GM23338 (cell line): ENCODE measurements around the gene MRPS12.

Experiments
- CREB1 ChIP-seq: fragments of 250-450 bp; sonication (Bioruptor Pico); IDR thresholded peaks from 2 replicates; pipeline ENCODE4 v1.5.0; 2020; ENCODE audit warnings: low read depth, mild to moderate bottlenecking, moderate library complexity
- ETS1 ChIP-seq: IDR thresholded peaks from 2 replicates; pipeline ENCODE4 v1.6.1; 2016; ENCODE audit warnings: antibody characterized with exemption
- EZH2 ChIP-seq: fragments of 200-600 bp; sonication (generic); IDR thresholded peaks from one replicate; pipeline ENCODE4 v1.8.0; 2017; ENCODE audit warnings: antibody characterized with exemption, mild to moderate bottlenecking, low read depth; ENCODE audit not compliant: unreplicated experiment
- EZH2phosphoT487 ChIP-seq: fragments of 200-600 bp; sonication (generic); IDR thresholded peaks from one replicate; pipeline ENCODE4 v1.8.1; 2018; ENCODE audit warnings: antibody characterized with exemption; ENCODE audit not compliant: unreplicated experiment
- JUNB ChIP-seq: IDR thresholded peaks from one replicate; pipeline ENCODE4 v1.6.1; 2016; ENCODE audit warnings: antibody characterized with exemption; ENCODE audit not compliant: unreplicated experiment
- NANOG ChIP-seq: IDR thresholded peaks from 2 replicates; pipeline ENCODE4 v1.6.1; 2016; ENCODE audit warnings: antibody characterized with exemption, borderline replicate concordance
- POLR2AphosphoS5 ChIP-seq: IDR thresholded peaks from 2 replicates; pipeline ENCODE4 v1.6.1; 2016; ENCODE audit warnings: antibody characterized with exemption, low read depth
- ZNF331 ChIP-seq: fragments of 250-450 bp; sonication (Bioruptor Pico); IDR thresholded peaks from 2 replicates; pipeline ENCODE4 v1.5.0; 2020; ENCODE audit warnings: low read depth, mild to moderate bottlenecking, moderate library complexity
- ZNF462 ChIP-seq: fragments of 250-450 bp; sonication (Bioruptor Pico); IDR thresholded peaks from 2 replicates; pipeline ENCODE4 v1.5.0; 2020; ENCODE audit warnings: mild to moderate bottlenecking, moderate library complexity
- TF ChIP-seq, protein P1 (sequence below), 2 experiments: fragments of 200-600 bp in 1 of 2; sonication (generic) in 1 of 2; conservative IDR thresholded peaks; 2 replicates each; pipeline versions ENCODE4 v1.5.1 to v1.6.1; 2016 to 2017; ENCODE audit warnings: antibody characterized with exemption in 2 of 2, low read depth in 2 of 2, mild to moderate bottlenecking in 2 of 2, moderate library complexity in 1 of 2
- TF ChIP-seq, protein P2 (sequence below): IDR thresholded peaks from one replicate; pipeline ENCODE4 v1.6.1; 2018; ENCODE audit warnings: antibody characterized with exemption; ENCODE audit not compliant: unreplicated experiment

- TF ChIP-seq EZH2 (no peak), JUNB (no peak), POLR2AphosphoS5 (no peak), ZNF331 (CRISPR knock-in tag) (no peak), ETS1 (no peak), CREB1 (no peak), ZNF462 (CRISPR knock-in tag) (no peak), EZH2phosphoT487 (no peak), NANOG (no peak)
- TF ChIP-seq, protein P1, sequence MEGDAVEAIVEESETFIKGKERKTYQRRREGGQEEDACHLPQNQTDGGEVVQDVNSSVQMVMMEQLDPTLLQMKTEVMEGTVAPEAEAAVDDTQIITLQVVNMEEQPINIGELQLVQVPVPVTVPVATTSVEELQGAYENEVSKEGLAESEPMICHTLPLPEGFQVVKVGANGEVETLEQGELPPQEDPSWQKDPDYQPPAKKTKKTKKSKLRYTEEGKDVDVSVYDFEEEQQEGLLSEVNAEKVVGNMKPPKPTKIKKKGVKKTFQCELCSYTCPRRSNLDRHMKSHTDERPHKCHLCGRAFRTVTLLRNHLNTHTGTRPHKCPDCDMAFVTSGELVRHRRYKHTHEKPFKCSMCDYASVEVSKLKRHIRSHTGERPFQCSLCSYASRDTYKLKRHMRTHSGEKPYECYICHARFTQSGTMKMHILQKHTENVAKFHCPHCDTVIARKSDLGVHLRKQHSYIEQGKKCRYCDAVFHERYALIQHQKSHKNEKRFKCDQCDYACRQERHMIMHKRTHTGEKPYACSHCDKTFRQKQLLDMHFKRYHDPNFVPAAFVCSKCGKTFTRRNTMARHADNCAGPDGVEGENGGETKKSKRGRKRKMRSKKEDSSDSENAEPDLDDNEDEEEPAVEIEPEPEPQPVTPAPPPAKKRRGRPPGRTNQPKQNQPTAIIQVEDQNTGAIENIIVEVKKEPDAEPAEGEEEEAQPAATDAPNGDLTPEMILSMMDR (conservative IDR thresholded peaks at IDR 0.05; ENCODE audit: low read depth in 2 of 2), result no peak
- TF ChIP-seq, protein P2, sequence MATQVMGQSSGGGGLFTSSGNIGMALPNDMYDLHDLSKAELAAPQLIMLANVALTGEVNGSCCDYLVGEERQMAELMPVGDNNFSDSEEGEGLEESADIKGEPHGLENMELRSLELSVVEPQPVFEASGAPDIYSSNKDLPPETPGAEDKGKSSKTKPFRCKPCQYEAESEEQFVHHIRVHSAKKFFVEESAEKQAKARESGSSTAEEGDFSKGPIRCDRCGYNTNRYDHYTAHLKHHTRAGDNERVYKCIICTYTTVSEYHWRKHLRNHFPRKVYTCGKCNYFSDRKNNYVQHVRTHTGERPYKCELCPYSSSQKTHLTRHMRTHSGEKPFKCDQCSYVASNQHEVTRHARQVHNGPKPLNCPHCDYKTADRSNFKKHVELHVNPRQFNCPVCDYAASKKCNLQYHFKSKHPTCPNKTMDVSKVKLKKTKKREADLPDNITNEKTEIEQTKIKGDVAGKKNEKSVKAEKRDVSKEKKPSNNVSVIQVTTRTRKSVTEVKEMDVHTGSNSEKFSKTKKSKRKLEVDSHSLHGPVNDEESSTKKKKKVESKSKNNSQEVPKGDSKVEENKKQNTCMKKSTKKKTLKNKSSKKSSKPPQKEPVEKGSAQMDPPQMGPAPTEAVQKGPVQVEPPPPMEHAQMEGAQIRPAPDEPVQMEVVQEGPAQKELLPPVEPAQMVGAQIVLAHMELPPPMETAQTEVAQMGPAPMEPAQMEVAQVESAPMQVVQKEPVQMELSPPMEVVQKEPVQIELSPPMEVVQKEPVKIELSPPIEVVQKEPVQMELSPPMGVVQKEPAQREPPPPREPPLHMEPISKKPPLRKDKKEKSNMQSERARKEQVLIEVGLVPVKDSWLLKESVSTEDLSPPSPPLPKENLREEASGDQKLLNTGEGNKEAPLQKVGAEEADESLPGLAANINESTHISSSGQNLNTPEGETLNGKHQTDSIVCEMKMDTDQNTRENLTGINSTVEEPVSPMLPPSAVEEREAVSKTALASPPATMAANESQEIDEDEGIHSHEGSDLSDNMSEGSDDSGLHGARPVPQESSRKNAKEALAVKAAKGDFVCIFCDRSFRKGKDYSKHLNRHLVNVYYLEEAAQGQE, result no peak
These were observed 20.4 kb downstream of the MRPS12 start for GRCh38 chr19:38951187-38951586.
